Measurements from ENCODE around the gene HHEX. TPM values are rescaled to one million over a fixed set of nuclear protein-coding genes. Genes with fewer than 3 reads are reported as not detected.

HHEX gene
- polyA plus RNA-seq, 2 of the 4 experiments (the other 2 are of a cell fraction) = 18.1 to 28.1 TPM

DNA sequence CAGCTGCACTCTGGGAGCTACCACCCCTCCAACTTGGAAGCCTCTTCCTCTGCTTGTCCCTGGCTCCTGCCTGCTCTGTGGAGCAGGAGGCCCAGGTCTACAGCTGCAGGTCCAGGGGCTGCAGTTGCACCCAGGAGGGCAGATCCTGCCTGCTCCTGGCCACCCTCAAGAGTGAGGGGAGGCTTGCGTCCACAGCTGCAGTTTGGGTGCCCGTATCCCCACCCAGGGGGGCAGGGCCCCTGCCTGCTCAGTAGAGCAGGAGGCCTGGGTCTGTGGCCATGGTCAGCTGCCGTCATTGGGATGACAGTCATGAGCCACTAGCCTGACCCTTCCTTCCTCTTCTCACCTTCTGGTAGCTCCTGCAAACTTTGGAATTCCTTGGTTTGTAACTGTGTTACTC, 25.1 kb downstream of the HHEX start:
- peaks cover 10% of the 10 kb centered on the region; the same call in 2 of the 3 replicates for H3K9me3 ChIP-seq
- no peak overlapping the region for H3K4me2 ChIP-seq
- no peak for DNase-seq (ENCODE audit: low read depth in 1 of 2, low spot score in 1 of 2)
- ChIA-PET POLR2A (no interaction called here), CTCF (interaction anchor here (0.6 kb wide), 1 partner anchor 166 kb away, joined by 3 read pairs; no protein-coding TSS in a partner anchor)
- WGBS (ENCODE audit: missing lambda C conversion rate) = 92% methylated on average over 3 of the region's 3 CpGs
- FAIRE-seq = no peak
- no peak for ATAC-seq
- TF ChIP-seq, protein P1, sequence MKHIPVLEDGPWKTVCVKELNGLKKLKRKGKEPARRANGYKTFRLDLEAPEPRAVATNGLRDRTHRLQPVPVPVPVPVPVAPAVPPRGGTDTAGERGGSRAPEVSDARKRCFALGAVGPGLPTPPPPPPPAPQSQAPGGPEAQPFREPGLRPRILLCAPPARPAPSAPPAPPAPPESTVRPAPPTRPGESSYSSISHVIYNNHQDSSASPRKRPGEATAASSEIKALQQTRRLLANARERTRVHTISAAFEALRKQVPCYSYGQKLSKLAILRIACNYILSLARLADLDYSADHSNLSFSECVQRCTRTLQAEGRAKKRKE (CRISPR knock-in tag; IDR thresholded peaks at IDR 0.05; ENCODE audit: low read depth) = no peak
- no peak for TF ChIP-seq JUN (IDR thresholded peaks at IDR 0.05)
- TF ChIP-seq CHD4 (IDR thresholded peaks at IDR 0.05; ENCODE audit: borderline replicate concordance) = no peak
- TF ChIP-seq EHMT2 (IDR thresholded peaks at IDR 0.05; ENCODE audit: low read depth) = no peak
- no peak for TF ChIP-seq ESRRA (IDR thresholded peaks at IDR 0.05; ENCODE audit: borderline replicate concordance, low read length)
- no peak for TF ChIP-seq EHF (CRISPR knock-in tag; IDR thresholded peaks at IDR 0.05)
- no peak for TF ChIP-seq HOXB13 (CRISPR knock-in tag; IDR thresholded peaks at IDR 0.05; ENCODE audit: low read depth)
- TF ChIP-seq CHD2 (IDR thresholded peaks at IDR 0.05; ENCODE audit: low read length, partially characterized antibody) = no peak
- no peak for TF ChIP-seq FOSB (CRISPR knock-in tag; IDR thresholded peaks at IDR 0.05)
- no peak for TF ChIP-seq ZNF302 (CRISPR knock-in tag; IDR thresholded peaks at IDR 0.05)
- no peak for TF ChIP-seq KDM5A (IDR thresholded peaks at IDR 0.05)
- no peak for TF ChIP-seq TP53 (CRISPR knock-in tag; IDR thresholded peaks at IDR 0.05)
- TF ChIP-seq, protein P2, sequence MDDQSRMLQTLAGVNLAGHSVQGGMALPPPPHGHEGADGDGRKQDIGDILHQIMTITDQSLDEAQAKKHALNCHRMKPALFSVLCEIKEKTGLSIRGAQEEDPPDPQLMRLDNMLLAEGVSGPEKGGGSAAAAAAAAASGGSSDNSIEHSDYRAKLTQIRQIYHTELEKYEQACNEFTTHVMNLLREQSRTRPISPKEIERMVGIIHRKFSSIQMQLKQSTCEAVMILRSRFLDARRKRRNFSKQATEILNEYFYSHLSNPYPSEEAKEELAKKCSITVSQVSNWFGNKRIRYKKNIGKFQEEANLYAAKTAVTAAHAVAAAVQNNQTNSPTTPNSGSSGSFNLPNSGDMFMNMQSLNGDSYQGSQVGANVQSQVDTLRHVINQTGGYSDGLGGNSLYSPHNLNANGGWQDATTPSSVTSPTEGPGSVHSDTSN (IDR thresholded peaks at IDR 0.05) = no peak
- no peak for TF ChIP-seq NR3C1 (IDR thresholded peaks at IDR 0.05)
- no peak for TF ChIP-seq JUNB (IDR thresholded peaks at IDR 0.05)
- no peak for TF ChIP-seq FOSL2 (IDR thresholded peaks at IDR 0.05)
- TF ChIP-seq FOSL2 (CRISPR knock-in tag; IDR thresholded peaks at IDR 0.05) = no peak
- no peak for TF ChIP-seq ZFP36 (IDR thresholded peaks at IDR 0.05; ENCODE audit: borderline replicate concordance, partially characterized antibody)
- H3K27ac ChIP-seq = no peak overlapping the region
- H3K4me3 ChIP-seq = no peak overlapping the region
- H3K4me1 ChIP-seq = peaks cover 10% of the 10 kb centered on the region

DNA sequence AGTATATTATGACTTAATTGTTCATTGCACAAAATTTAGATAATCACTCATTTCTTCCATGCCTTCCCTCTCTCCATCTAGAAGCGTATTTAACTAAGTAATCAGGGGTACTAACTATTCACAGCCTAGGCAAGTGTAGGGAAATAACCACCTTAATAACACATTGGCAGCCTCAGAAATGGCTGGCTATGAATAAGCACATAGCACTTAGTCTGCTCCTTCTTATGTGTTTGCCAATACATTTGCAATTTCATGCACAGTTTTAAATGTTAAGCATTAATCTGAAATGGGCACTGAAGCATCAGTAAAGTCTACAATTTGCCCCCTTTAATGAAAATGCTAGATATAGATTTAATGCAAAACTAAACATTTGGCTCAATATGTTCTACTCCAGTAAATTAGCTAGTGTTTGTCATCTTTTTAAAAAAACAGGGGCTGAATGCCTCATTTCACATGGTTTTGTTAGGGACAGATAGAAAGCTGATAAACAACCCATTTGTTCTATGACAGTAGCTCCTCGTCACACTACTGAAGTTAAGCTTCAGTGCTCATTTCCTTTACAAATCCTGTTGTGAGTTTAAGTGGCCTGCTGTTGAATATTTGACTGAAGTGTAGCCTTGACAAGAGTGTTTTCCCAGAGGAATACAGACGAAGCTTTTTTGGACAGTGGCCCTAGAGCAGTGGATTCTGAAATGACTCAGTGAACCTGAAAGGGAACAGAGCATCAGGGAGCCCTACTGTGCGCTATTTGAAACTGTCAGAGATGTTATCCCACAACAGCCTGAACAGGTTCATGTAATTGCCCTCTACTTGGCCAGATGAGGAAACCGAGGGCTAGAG, 30.5 kb downstream of the HHEX start:
- ATAC-seq = no peak

More for the DNA sequence above, 30.5 kb downstream of the HHEX start:
- FAIRE-seq (no peak), DNase-seq (ENCODE audit: low read depth in 1 of 2, low spot score in 1 of 2) (no peak)
- CTCF ChIA-PET = interaction anchor here (0.6 to 1.1 kb wide), 2 partner anchors 16 to 106 kb away, joined by 3 read pairs; no protein-coding TSS in a partner anchor
- Histone ChIP-seq H3K27ac (no peak overlapping the region), H3K9me3 (no peaks in the 10 kb centered on the region), H3K4me1 (no peaks in the 10 kb centered on the region), H3K4me2 (no peak overlapping the region), H3K4me3 (no peak overlapping the region)
- 54% methylated on average over 5 of the region's 5 CpGs for WGBS (ENCODE audit: missing lambda C conversion rate)
- POLR2A ChIA-PET = no interaction called here
- TF ChIP-seq HEYL (CRISPR knock-in tag; IDR thresholded peaks at IDR 0.05) (no peak), NPAS2 (CRISPR knock-in tag; IDR thresholded peaks at IDR 0.05; ENCODE audit: borderline replicate concordance) (no peak), ZFP36 (IDR thresholded peaks at IDR 0.05; ENCODE audit: borderline replicate concordance, partially characterized antibody) (no peak), TFCP2L1 (CRISPR knock-in tag; IDR thresholded peaks at IDR 0.05) (no peak), BHLHE40 (IDR thresholded peaks at IDR 0.05; ENCODE audit: low read depth, low read length) (no peak), PHF8 (IDR thresholded peaks at IDR 0.05; ENCODE audit: borderline replicate concordance, low read depth) (no peak), NR3C1 (IDR thresholded peaks at IDR 0.05) (no peak), MAZ (IDR thresholded peaks at IDR 0.05; ENCODE audit: borderline replicate concordance, low read depth, low read length) (no peak), RNF2 (IDR thresholded peaks at IDR 0.05; ENCODE audit: borderline replicate concordance, low read depth) (no peak), RFX5 (IDR thresholded peaks at IDR 0.05) (no peak), CBX2 (IDR thresholded peaks at IDR 0.05; ENCODE audit: borderline replicate concordance, low read depth) (no peak), HOXB5 (CRISPR knock-in tag; IDR thresholded peaks at IDR 0.05) (no peak), GATA3 (IDR thresholded peaks at IDR 0.05; ENCODE audit: borderline replicate concordance) (no peak), NFE2L2 (conservative IDR thresholded peaks at IDR 0.05; ENCODE audit: low read length) (no peak), FOSB (CRISPR knock-in tag; IDR thresholded peaks at IDR 0.05) (no peak), EP300 (IDR thresholded peaks at IDR 0.05) (no peak), POLR2A (IDR thresholded peaks at IDR 0.05; ENCODE audit: low read length) (no peak), HOXA7 (CRISPR knock-in tag; IDR thresholded peaks at IDR 0.05) (no peak), RARB (CRISPR knock-in tag; IDR thresholded peaks at IDR 0.05) (no peak)
- TF ChIP-seq, protein P3, sequence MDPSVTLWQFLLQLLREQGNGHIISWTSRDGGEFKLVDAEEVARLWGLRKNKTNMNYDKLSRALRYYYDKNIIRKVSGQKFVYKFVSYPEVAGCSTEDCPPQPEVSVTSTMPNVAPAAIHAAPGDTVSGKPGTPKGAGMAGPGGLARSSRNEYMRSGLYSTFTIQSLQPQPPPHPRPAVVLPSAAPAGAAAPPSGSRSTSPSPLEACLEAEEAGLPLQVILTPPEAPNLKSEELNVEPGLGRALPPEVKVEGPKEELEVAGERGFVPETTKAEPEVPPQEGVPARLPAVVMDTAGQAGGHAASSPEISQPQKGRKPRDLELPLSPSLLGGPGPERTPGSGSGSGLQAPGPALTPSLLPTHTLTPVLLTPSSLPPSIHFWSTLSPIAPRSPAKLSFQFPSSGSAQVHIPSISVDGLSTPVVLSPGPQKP (IDR thresholded peaks at IDR 0.05; ENCODE audit: low read depth, low read length) = no peak
